DND-41 (cell line): ENCODE data around the gene ABCC4.

Experiments used
- CTCF ChIP-seq: IDR thresholded peaks from 2 replicates; pipeline ENCODE4 v1.5.1; 2012; ENCODE audit warnings: borderline replicate concordance, low read length, moderate library complexity, mild to moderate bottlenecking; ENCODE audit not compliant: poor library complexity, severe bottlenecking; ENCODE audit errors: extremely low read depth
- EZH2 ChIP-seq: IDR thresholded peaks from 3 replicates; pipeline ENCODE4 v1.6.1; 2012; ENCODE audit warnings: borderline replicate concordance, low read depth, mild to moderate bottlenecking, moderate library complexity, low read length, inconsistent platforms; ENCODE audit not compliant: severe bottlenecking

- no peak for TF ChIP-seq CTCF
- no peak for TF ChIP-seq EZH2
Measured at GRCh38 chr13:95086761-95087160, 214.5 kb downstream of the ABCC4 start.
